Activated CD4-positive, alpha-beta T cell treated with anti-CD3 and anti-CD28 coated beads, Interleukin-2, Interleukin-4, amounts not matched to agents 100 ng/mL and 50 ng/mL, durations not matched to agents 16 hours and 8 hours (primary cell): Measurements from ENCODE around the gene MYOCOS.
"Not testable (repeated sequence)": the region's sequence is repeated elsewhere in the genome, so short reads cannot be mapped to it uniquely, and the experiment has no call there.

Experiments used
- DNase-seq: peaks from one replicate; pipeline ENCODE4 v3.0.0-alpha.2; 2020; ENCODE audit warnings: low spot score

Gene MYOCOS, protein sequence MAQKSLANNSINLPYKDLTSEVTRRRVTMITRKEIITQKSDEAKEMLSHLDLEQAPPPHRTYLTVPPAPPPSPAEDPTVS

DNA sequence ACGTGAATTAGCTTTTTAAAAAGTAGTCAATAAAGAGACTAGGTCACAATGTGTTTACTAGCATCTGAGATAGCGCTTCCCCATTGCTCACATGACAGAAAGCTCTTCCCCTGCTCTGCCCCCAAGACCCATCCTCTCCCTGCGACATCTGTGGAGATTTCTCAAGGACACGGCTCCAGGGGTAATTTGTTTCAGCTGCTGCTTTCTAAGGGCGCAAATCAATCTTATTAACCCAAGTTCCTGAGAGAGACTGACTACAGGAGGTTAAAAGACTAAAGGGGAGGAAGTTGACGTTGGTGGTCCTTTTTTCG lies at the start of gene MYOCOS:
Gene MYOCOS, plus strand, starts transcription at position 92 of the 311 bp plus-strand sequence. CDS start 1,641 bp downstream, outside the sequence.
- DNase-seq, result no peak

DNA sequence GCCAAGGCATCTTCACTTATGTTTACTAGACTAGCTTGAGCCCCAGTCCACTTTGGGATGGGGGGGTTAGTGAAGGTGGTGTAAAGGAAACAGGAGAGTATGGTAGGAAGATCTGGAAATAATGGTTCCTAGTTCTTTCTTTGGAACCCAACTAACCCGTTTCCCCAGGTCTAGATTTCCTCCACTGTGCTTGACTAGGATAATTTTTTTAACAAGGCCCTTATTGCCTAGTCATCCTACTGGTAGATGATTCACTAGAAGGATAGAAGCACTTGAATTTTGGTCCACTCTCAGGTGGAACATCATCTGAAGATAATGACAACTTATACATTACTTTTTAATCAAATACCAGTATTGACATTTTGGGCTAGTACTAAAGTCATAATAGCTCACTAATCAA lies 45.9 kb upstream of the MYOCOS start:
- DNase-seq, result no peak

DNA sequence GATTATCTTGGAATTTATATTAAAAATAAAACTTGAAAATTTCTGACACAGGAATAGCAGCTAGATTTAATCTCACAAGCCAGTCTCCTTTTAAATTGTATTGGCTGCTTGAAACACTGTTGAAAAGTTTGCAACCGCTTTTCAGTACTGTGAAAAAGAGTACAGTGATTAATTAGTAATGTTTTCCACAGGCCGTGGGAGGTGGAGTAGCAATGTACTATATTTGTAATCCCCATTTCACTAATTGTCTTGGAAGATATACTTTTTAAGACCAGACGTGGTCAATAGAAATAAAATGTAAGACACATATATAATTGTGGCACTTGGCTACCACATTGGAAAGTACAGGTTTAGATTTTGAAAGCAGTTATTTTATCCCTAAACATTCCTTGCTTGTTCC lies 40.8 kb upstream of the MYOCOS start:
- DNase-seq, result no peak

DNA sequence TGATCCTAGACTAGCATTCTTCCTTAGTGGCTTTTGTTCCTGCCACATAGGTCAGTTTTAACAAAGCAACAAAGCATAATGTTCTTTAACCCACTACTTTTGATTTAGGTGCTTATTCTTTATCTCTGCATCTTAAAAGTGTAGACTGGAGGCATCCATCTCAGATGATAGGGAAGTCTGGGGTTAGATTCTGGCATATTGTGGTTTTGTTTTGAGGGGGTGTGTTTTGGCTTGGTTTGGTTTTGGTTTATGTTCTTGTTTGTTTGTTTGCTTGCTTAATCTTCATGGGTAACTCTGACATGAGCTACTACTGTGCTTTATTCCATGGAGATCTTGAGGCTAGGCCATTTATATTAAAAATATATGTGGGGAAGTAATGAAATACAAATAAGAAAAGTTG lies 40.3 kb upstream of the MYOCOS start:
- DNase-seq, result no peak

DNA sequence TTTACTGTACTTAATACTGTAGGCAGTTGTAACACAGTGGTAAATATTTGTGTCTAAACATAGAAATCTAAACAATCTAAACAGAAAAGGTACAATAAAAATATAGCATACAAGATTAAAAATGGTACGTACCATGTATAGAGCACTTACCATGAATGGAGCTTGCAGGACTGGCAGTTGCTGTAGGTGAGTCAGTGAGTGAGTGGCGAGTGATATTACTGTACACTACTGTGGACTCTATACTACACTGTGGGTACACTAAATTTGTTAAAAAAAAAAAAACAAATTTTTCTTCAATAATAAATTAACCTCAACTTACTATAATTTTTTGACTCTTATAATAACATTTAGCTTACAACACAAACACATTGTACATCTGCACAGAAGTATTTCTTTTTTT lies 39.5 kb upstream of the MYOCOS start:
- DNase-seq, result no peak

DNA sequence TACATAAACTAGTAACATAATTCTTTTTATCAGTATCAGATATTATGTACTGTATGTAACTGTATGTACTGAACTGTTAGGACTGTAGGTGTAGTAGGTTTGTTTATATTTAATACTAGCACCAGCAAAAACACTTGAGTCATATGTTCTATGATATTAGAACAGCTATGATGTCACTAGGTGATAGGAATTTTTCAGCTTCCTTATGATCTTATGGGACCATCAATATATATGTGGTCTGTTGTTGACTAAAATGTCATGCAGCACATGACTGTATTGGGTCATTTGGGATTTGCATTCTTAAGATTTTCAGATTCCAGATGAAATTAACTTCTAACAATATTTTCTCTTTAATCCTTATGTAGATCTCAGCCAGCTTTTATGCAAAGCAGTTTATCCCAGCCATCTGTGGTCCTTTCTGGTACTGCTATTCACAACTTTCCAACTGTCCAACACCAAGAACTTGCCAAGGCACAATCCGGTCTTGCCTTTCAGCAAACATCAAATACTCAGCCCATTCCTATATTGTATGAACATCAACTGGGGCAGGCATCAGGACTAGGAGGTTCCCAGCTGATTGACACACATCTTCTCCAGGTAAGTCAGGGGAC lies 38.3 kb upstream of the MYOCOS start:
- no peak for DNase-seq

DNA sequence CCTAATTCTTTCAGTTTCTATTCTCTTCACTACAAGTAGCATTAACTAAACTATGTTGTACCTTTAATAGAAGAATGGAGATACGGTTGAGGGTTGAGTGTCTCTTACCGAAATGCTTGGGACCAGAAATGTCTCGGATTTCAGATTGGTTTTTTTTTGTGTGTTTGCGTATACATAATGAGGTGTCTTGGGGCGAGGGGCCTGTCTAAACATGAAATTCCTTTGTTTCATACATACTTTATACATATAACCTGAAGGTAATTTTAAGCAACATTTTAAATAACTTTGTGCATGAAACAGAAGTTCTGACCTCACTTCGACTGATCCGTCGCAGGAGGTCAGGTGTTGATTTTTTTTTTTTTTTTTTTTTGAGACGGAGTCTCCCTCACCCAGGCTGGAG lies 36.3 kb upstream of the MYOCOS start:
- DNase-seq, result no peak

DNA sequence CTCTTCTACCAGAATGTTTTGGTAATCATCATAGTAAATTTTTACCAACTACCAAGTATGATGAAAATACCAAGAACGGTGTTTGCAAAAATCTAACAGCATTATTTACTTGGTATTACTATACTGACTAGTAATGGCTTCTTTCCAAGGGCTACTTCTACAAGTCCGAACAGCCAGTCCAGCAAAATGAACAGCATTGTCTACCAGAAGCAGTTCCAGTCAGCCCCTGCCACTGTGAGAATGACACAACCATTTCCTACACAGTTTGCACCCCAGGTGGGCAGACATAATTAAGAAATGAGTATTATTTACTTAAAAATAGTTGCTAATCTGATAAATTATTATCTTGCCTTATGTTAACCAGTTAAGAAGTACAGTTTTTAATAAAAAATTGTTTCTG lies 33.8 kb upstream of the MYOCOS start:
- DNase-seq, result no peak

DNA sequence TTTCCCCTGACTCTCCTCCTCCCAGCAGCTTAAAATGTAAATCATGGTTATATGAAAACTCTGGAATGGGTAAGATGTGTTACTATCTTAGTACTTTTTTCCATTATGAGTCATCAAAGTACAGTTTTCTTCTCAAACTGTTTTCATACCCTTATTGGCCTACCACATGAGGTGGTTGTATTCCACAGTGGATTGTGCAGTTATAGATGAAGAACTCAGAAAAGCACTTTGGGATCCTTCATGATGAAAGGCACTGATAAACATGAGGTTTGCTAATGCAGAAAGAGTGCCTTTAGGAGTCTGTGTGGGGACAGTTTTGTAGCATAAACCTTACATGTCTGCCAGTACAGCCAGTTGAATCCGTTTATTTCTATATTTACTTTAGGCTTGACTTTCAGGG lies 32.0 kb upstream of the MYOCOS start:
- DNase-seq, result peak; percentile 26

DNA sequence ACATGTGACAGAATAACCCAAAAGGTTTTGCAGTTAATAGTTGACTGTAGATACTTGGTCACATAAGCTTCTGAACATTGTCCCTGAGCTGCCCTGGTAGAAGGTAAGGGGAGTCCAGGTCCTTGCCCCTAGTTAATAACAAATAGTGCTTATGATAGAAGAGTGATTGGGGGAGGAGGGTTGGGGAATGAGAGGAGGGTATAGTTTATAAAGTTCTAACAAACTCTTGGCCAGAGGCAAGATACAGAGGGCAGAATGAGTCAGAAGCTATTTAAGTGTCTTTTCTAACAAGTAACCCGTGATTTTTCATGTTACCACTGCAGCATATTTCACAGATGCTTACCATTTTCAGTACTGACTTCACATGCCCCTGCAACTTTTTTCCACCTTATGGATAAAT lies 26.7 kb upstream of the MYOCOS start:
- no peak for DNase-seq

DNA sequence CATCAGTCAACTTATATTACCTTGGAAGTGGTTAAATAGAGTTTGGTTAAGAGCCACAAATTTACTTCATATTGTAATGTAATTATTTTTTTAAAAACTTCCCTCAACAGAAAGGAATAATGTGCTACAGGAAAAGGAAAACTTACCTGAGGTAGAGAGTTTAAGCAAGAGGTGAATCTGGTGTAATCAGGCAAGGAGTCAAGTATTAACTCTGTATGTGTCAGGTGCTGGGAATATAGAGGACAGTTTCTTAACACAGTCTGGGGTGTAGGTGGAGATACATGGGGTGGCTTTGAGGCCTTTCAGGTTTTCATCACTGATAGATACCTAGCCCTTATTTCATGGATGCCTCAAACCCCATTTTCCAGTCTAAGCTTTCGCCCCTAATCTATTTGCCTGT lies 25.9 kb upstream of the MYOCOS start:
- no peak for DNase-seq

DNA sequence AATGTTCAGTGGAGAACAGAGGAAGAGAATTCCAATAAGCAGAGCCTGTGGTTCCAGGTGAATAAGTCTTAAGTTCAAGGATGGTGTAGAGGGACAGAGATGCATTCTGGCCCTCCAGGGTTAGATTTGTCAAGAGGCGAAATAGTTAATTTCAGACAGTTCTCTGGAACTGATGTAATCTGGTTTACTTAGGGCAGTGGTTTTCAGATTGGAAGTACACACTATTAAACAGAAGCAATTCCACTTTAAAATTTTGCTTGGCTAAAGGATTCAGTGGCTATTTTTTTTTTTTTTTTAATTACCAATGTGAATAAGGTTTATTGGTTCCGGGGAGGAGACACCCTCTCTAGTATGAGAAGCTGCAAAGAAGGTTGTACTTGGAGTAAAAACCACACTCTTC lies 25.3 kb upstream of the MYOCOS start:
- no peak for DNase-seq

DNA sequence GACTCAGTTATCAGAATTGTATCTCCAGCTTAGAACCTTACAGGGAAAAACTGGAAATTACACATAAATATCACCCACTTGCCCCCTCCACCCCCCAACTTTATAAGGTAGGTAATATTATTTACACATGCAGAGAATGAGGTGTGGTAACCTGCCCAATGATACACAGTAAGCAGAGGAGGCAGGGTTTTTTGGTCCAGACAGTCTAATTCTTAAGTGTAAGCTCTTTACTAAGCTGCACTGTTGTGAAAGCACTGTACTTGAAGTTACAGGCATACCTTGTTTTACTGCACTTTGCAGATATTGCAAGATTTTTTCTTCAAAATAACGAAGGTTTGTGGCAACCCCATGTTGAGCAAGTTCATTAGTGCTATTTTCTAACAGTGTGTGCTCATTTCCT lies 24.8 kb upstream of the MYOCOS start:
- DNase-seq, result no peak

DNA sequence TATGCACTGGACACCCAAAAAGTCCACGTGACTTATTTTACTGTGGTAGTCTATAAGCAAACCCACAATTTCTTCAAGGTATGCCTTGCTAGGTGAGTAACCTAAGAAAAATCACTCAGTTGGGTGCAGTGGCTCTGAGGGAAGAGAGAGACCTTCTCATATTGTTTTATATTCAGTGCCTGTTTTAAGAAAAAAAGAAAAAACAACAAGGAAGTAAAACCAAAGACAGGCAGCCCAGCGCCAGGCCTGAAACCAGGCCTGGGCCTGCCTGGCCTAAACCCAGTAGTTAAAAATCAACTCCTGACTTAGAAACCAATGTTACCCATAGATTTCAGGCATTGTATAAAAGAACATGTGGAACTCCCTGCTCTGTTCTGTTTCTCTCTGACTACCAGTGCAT lies 21.7 kb upstream of the MYOCOS start:
- not testable (repeated sequence) for DNase-seq

DNA sequence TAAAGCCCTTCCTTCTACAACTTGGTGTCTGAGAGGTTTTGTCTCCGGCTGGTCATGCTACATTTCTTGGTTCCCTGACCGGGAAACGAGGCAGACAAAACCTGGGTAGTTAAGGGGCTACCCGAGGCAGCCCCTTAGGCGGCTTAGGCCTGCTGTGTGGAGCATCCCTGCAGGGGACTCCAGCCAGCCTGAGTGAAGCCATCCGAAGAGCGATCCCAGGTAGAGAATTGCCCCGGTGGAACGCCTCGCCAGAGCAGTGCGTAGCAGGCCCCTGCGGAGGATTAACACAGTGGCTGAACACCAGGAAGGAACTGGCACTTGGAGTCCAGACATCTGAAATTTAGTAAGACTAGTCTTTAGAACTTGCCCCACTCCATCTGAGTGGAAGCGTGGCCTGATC lies 21.2 kb upstream of the MYOCOS start:
- DNase-seq, result no peak

DNA sequence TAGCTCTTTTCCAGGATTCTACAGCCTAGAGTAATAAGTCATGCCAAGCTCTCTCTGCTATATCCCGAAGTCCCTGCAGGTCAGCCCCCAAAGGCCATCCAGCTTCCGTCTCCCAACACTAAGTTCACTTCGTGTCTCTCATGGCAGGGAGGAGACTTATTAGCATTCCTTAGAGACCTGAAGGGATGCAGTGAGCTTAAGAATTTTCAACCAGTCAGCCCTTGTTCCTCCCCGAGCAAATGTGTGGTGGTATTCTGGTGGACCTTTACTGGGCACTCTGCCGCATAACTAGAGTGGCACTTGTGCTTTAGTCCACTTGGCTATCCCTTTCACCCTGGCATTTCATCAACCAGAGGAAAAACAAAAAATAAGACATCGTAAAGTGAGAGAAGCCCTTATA lies 19.0 kb upstream of the MYOCOS start:
- DNase-seq, result not testable (repeated sequence)

DNA sequence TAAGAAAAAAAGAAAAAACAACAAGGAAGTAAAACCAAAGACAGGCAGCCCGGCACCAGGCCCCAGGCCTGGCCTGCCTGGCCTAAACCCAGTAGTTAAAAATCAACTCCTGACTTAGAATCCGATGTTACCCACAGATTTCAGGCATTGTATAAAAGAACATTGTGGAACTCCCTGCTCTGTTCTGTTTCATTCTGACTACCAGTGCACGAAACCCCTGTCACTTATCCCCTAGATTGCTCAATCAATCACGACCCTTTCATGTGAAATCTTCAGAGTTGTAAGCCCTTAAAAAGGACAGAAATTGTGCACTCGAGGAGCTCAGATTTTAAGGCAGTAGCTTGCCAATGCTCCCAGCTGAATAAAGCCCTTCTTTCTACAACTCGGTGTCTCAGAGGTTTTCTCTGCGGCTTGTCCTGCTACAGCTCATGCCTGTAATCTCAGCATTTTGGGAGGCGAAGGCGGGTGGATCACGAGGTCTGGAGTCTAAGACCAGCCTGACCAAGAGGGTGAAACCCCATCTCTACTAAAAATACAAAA lies 15.6 kb upstream of the MYOCOS start:
- no peak for DNase-seq

DNA sequence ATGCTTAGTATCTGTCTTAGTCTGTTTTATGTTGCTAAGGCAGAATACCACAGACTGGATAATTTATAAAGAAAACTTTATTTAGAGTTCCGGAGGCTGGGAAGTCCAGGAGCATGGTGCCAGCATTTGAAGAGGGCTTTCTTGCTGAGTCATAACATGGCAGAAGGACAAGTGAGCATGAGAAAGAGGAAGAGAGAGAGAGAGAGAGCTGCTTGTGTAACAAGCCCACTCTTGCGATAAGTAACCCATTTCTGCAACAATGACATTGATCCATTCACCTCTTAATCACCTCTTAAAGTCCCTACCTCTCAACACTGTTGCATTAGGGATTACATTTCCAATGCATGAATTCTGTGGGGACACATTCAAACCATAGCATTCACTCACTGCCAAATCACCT lies 11.7 kb upstream of the MYOCOS start:
- no peak for DNase-seq

DNA sequence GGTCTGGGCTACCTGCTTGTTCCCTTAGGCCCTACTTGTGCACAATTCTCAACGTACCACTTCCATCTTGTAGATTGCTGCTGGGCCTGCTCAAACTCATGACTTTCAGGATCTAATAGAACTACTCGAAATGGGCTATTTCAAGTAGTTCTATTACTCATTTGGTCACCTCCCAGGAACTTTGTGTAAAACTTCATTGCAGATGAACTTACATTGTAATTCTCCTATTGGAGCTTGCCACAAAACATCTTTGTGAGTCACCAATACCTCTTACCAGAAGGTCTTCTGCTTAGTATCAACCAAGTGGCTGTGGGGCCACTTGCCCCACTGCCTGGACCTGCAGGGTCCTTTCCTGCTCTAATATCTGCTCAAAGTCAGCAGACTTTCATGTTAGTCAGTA lies 10.7 kb upstream of the MYOCOS start:
- DNase-seq, result no peak

DNA sequence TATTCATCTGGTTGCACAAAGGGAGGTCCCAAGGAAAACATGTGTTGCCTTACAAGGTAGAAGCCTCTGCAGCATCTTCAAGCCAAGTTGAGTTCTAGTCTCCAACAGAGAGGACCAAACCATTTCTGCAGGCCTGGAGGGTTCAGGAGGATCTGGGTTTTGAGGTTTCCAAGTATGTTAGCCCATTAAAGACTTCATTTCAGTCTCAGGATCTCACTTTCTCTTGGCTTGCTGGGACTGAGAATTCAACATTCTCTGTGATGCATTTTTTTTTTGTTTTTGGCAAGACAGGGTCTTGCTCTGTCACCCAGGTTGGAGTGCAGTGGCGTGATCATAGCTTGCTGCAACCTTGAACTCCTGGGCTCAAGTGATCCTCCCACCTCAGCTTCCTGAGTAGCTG lies 8.8 kb upstream of the MYOCOS start:
- no peak for DNase-seq

DNA sequence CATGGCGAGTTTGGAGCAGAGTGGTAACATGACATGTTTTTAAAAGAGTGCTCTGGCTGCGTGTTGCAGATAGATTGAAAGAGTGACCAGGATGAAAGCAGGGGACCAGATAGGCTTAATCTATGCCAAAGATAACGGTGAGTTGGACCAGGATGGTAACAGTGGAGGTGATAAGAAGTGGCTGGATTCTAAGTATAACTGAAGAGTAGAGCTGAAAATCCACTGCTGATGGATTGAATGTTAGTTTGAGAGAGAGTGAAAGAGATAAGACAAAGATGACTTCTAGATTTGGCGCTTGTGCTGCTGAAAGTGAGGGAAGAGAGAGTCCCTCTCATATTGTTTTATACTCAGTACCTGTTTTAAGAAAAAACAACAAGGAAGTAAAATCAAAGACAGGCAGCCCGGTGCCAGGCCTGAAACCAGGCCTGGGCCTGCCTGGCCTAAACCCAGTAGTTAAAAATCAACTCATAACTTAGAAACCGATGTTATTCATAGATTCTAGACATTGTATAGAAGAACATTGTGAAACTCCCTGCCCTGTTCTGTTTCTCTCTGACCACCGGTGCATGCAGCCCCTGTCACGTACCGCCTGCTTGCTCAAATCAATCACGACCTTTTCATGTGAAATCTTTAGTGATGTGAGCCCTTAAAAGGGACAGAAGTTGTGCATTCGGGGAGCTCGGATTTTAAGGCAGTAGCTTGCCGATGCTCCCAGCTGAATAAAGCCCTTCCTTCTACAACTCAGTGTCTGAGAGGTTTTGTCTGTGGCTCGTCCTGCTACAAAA lies 6.7 kb upstream of the MYOCOS start:
- not testable (repeated sequence) for DNase-seq

DNA sequence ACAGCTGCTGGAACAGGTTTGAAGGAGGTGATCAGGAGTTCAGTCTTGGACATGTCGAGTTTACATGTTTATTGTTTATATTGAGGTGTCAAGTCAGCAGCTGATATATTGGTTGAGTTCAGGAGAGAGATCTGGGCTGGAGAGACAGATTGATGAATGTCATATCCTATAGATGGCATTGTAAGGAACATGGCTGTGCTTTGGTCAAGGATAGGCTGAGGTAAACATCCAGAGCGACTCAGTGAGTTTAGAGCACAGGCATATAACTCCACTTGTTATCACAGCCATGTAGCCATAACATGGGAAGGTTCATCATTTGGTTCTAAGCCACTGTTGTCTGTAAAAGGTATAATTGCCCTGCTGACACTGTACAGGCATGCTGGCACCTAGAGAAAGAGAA lies 5.5 kb upstream of the MYOCOS start:
- DNase-seq, result no peak

DNA sequence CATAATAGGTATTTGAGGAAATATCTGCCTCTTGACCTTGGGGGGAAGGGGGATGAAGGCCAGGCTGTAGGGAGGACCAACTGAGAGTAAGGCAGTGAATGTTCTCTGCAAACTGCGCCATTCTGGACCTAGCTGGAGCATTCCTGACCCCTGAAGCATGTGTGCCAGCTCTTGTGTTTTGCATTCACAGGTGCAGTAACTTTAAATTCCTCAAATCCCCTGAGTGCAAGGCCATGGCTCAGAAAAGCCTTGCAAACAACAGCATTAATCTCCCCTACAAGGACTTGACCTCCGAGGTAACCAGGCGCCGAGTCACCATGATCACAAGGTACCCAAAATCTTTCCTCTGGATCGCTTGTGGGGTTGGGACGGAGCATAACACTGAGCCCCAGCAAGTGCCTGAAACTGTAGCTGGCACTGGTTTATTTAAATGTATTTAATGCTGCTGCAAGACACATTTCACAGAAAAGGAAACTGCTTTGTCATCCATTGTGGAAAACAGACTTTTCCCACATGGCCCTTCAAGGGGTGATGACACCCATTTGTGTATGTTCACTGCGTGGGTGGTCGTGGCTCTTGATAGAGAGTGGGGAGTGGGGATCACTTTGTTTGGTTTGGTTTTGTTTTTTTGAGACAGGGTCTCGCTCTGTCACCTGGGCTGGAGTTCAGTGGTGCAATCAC lies 1.7 kb downstream of the MYOCOS start:
- no peak for DNase-seq
